CD4-positive, alpha-beta T cell treated with Interferon gamma for 1 hour (primary cell): Measurements from ENCODE around the gene SHPK.

Source experiments
- DNase-seq: peaks from one replicate; pipeline ENCODE4 v3.0.0-alpha.2; 2020

SHPK gene

GRCh38 chr17:3626831-3627768, 8.9 kb downstream of the SHPK start:
- DNase-seq: no peak

GRCh38 chr17:3622977-3623594, 13.0 kb downstream of the SHPK start:
- no peak for DNase-seq

- DNase-seq: no peak
These were observed 14.8 kb downstream of the SHPK start for GRCh38 chr17:3621146-3621720.

GRCh38 chr17:3615160-3615870, 20.7 kb downstream of the SHPK start:
- DNase-seq: no peak

- no peak for DNase-seq
These were observed 22.9 kb downstream of the SHPK start for GRCh38 chr17:3613124-3613523.

- DNase-seq: no peak
These were observed 25.5 kb downstream of the SHPK start for GRCh38 chr17:3610523-3610922.

GRCh38 chr17:3609689-3610088, 26.4 kb downstream of the SHPK start:
- DNase-seq: no peak

GRCh38 chr17:3603870-3604259, 32.2 kb downstream of the SHPK start:
- no peak for DNase-seq

- DNase-seq: no peak
These were observed 32.8 kb downstream of the SHPK start for GRCh38 chr17:3603119-3603869.

GRCh38 chr17:3602499-3602898, 33.6 kb downstream of the SHPK start:
- DNase-seq: no peak

- no peak for DNase-seq
These were observed 35.4 kb downstream of the SHPK start for GRCh38 chr17:3600529-3601205.

- no peak for DNase-seq
These were observed 38.0 kb downstream of the SHPK start for GRCh38 chr17:3598078-3598477.

GRCh38 chr17:3596804-3597464, 39.1 kb downstream of the SHPK start:
- no peak for DNase-seq

- no peak for DNase-seq
These were observed 41.1 kb downstream of the SHPK start for GRCh38 chr17:3594976-3595375.

- no peak for DNase-seq
These were observed 41.8 kb downstream of the SHPK start for GRCh38 chr17:3594051-3594800.

GRCh38 chr17:3593384-3593783, 42.7 kb downstream of the SHPK start:
- no peak for DNase-seq

- no peak for DNase-seq
These were observed 43.7 kb downstream of the SHPK start for GRCh38 chr17:3592216-3592860.

GRCh38 chr17:3590768-3591167, 45.3 kb downstream of the SHPK start:
- DNase-seq: no peak

- DNase-seq: no peak
These were observed 45.8 kb downstream of the SHPK start for GRCh38 chr17:3590231-3590630.

GRCh38 chr17:3589784-3590183, 46.3 kb downstream of the SHPK start:
- no peak for DNase-seq
